Activated T-helper 2 cell treated with anti-CD3 and anti-CD28 coated beads, Interferon-gamma antibody, Interleukin-2, Interleukin-4, amounts not matched to agents 10 μg/mL and 5 μg/mL and 100 μg/mL, durations not matched to agents 14 hours and 24 hours and 36 hours (primary cell): Measurements from ENCODE around the gene CHAMP1. TPM values are rescaled to one million over a fixed set of nuclear protein-coding genes. Genes with fewer than 3 reads are reported as not detected.

ENCODE experiments used
- DNase-seq: peaks from one replicate; pipeline ENCODE4 v3.0.0; 2021; ENCODE audit warnings: low spot score
- H3K27ac Mint-ChIP-seq: one replicate; pipeline ENCODE4 v1.8.0; 2021; ENCODE audit warnings: mixed read lengths
- H3K27me3 Mint-ChIP-seq: one replicate; pipeline ENCODE4 v1.8.0; 2021; ENCODE audit warnings: low read depth, mixed read lengths
- H3K36me3 Mint-ChIP-seq: one replicate; pipeline ENCODE4 v1.8.0; 2021; ENCODE audit warnings: low read depth, mixed read lengths
- H3K4me1 Mint-ChIP-seq: one replicate; pipeline ENCODE4 v1.8.0; 2021; ENCODE audit warnings: low read depth, mixed read lengths
- H3K4me3 Mint-ChIP-seq: one replicate; pipeline ENCODE4 v1.8.0; 2021; ENCODE audit warnings: low read depth, mild to moderate bottlenecking, moderate library complexity, mixed read lengths
- H3K9me3 Mint-ChIP-seq: one replicate; pipeline ENCODE4 v1.8.0; 2021; ENCODE audit warnings: mixed read lengths
- intact Hi-C: fragments of 100-400 bp; cut with micrococcal nuclease; formaldehyde crosslinking; loops from one replicate; pipeline ENCODE4 v1.15.1; 2023
- total RNA-seq: library from RNA; stranded (reverse); gene quantifications from 2 replicates; pipeline ENCODE4 v1.2.3, GENCODE V29; 2022

Gene CHAMP1
- total RNA-seq, 1 donor from 2014 or later: 45.6 TPM

- no peak overlapping the region for H3K27ac Mint-ChIP-seq
- no peaks in the 10 kb centered on the region for H3K9me3 Mint-ChIP-seq
- H3K4me1 Mint-ChIP-seq: peaks cover 14% of the 10 kb centered on the region
- H3K27me3 Mint-ChIP-seq: no peaks in the 10 kb centered on the region
- intact Hi-C loops: no loop called here
- DNase-seq: no peak
- H3K4me3 Mint-ChIP-seq: no peak overlapping the region
- peaks cover 13% of the 10 kb centered on the region for H3K36me3 Mint-ChIP-seq
These were observed 4.4 kb upstream of the CHAMP1 start for GRCh38 chr13:114309806-114310410.

- no peak for DNase-seq
- H3K9me3 Mint-ChIP-seq: no peaks in the 10 kb centered on the region
- no peak overlapping the region for H3K4me3 Mint-ChIP-seq
- no peaks in the 10 kb centered on the region for H3K27me3 Mint-ChIP-seq
- intact Hi-C loops: no loop called here
- peaks cover 18% of the 10 kb centered on the region for H3K36me3 Mint-ChIP-seq
- no peak overlapping the region for H3K27ac Mint-ChIP-seq
- H3K4me1 Mint-ChIP-seq: peaks cover 21% of the 10 kb centered on the region
These were observed 3.3 kb upstream of the CHAMP1 start for GRCh38 chr13:114310956-114311355.

GRCh38 chr13:114311387-114311786 lies 2.9 kb upstream of the CHAMP1 start:
- no peaks in the 10 kb centered on the region for H3K27me3 Mint-ChIP-seq

GRCh38 chr13:114311908-114312307 lies 2.4 kb upstream of the CHAMP1 start:
- Mint-ChIP-seq H3K27me3 (no peaks in the 10 kb centered on the region), H3K36me3 (peaks cover 21% of the 10 kb centered on the region), H3K4me3 (no peak overlapping the region), H3K9me3 (no peaks in the 10 kb centered on the region), H3K27ac (no peak overlapping the region), H3K4me1 (peaks cover 22% of the 10 kb centered on the region)
- intact Hi-C loops: no loop called here
- DNase-seq: no peak

More at GRCh38 chr13:114311387-114311786, 2.9 kb upstream of the CHAMP1 start:
- DNase-seq: no peak
- no peaks in the 10 kb centered on the region for H3K9me3 Mint-ChIP-seq
- H3K4me3 Mint-ChIP-seq: no peak overlapping the region
- H3K27ac Mint-ChIP-seq: no peak overlapping the region
- intact Hi-C loops: no loop called here
- H3K36me3 Mint-ChIP-seq: peaks cover 18% of the 10 kb centered on the region
- peaks cover 21% of the 10 kb centered on the region for H3K4me1 Mint-ChIP-seq

GRCh38 chr13:114313061-114313860 lies 1.0 kb upstream of the CHAMP1 start:
- peaks cover 30% of the 10 kb centered on the region for H3K4me1 Mint-ChIP-seq
- H3K27ac Mint-ChIP-seq: peak overlapping the region; percentile 98
- H3K36me3 Mint-ChIP-seq: peaks cover 20% of the 10 kb centered on the region
- no peaks in the 10 kb centered on the region for H3K27me3 Mint-ChIP-seq
- H3K4me3 Mint-ChIP-seq: peak overlapping the region; percentile 91
- intact Hi-C loops: loop anchor here (1.0 kb wide), 1 partner anchor 78 kb away; no protein-coding TSS in a partner anchor
- DNase-seq: no peak
- H3K9me3 Mint-ChIP-seq: no peaks in the 10 kb centered on the region

- Mint-ChIP-seq H3K9me3 (no peaks in the 10 kb centered on the region), H3K4me3 (peak overlapping the region; percentile 85), H3K27me3 (no peaks in the 10 kb centered on the region), H3K36me3 (peaks cover 36% of the 10 kb centered on the region), H3K27ac (peak overlapping the region; percentile 54), H3K4me1 (peaks cover 47% of the 10 kb centered on the region)
- no peak for DNase-seq
- intact Hi-C loops: loop anchor here (1.0 kb wide), 1 partner anchor 24 kb away; no protein-coding TSS in a partner anchor
These were observed 927 bp downstream of the CHAMP1 start for GRCh38 chr13:114315074-114315785.

- H3K27me3 Mint-ChIP-seq: no peaks in the 10 kb centered on the region
- no peak overlapping the region for H3K4me3 Mint-ChIP-seq
- peaks cover 60% of the 10 kb centered on the region for H3K36me3 Mint-ChIP-seq
- H3K4me1 Mint-ChIP-seq: peaks cover 44% of the 10 kb centered on the region
- no peak for DNase-seq
- intact Hi-C loops: no loop called here
- no peaks in the 10 kb centered on the region for H3K9me3 Mint-ChIP-seq
- H3K27ac Mint-ChIP-seq: no peak overlapping the region
These were observed 4.3 kb downstream of the CHAMP1 start for GRCh38 chr13:114318624-114319023.

GRCh38 chr13:114319441-114319913 lies 5.2 kb downstream of the CHAMP1 start:
- peaks cover 65% of the 10 kb centered on the region for H3K36me3 Mint-ChIP-seq
- H3K4me3 Mint-ChIP-seq: no peak overlapping the region
- H3K27ac Mint-ChIP-seq: peak overlapping the region; percentile 29
- intact Hi-C loops: no loop called here
- peaks cover 47% of the 10 kb centered on the region for H3K4me1 Mint-ChIP-seq
- DNase-seq: no peak
- no peaks in the 10 kb centered on the region for H3K9me3 Mint-ChIP-seq
- H3K27me3 Mint-ChIP-seq: no peaks in the 10 kb centered on the region

- peaks cover 44% of the 10 kb centered on the region for H3K4me1 Mint-ChIP-seq
- H3K27me3 Mint-ChIP-seq: no peaks in the 10 kb centered on the region
- H3K9me3 Mint-ChIP-seq: no peaks in the 10 kb centered on the region
- intact Hi-C loops: no loop called here
- H3K4me3 Mint-ChIP-seq: no peak overlapping the region
- peak overlapping the region; percentile 40 for H3K27ac Mint-ChIP-seq
- no peak for DNase-seq
- H3K36me3 Mint-ChIP-seq: peaks cover 67% of the 10 kb centered on the region
These were observed 5.8 kb downstream of the CHAMP1 start for GRCh38 chr13:114320065-114320464.

GRCh38 chr13:114321256-114321655 lies 7.0 kb downstream of the CHAMP1 start:
- no peaks in the 10 kb centered on the region for H3K27me3 Mint-ChIP-seq
- no peak for DNase-seq
- intact Hi-C loops: no loop called here

GRCh38 chr13:114323349-114323748 lies 9.0 kb downstream of the CHAMP1 start:
- DNase-seq: no peak
- Mint-ChIP-seq H3K27ac (no peak overlapping the region), H3K36me3 (peaks cover 75% of the 10 kb centered on the region), H3K27me3 (no peaks in the 10 kb centered on the region), H3K9me3 (no peaks in the 10 kb centered on the region), H3K4me3 (no peak overlapping the region), H3K4me1 (peaks cover 37% of the 10 kb centered on the region)
- intact Hi-C loops: no loop called here

More at GRCh38 chr13:114321256-114321655, 7.0 kb downstream of the CHAMP1 start:
- peaks cover 74% of the 10 kb centered on the region for H3K36me3 Mint-ChIP-seq
- H3K4me1 Mint-ChIP-seq: peaks cover 46% of the 10 kb centered on the region
- H3K9me3 Mint-ChIP-seq: no peaks in the 10 kb centered on the region
- no peak overlapping the region for H3K4me3 Mint-ChIP-seq
- no peak overlapping the region for H3K27ac Mint-ChIP-seq

GRCh38 chr13:114324334-114324733 lies 10.0 kb downstream of the CHAMP1 start:
- Mint-ChIP-seq H3K4me3 (no peak overlapping the region), H3K27me3 (no peaks in the 10 kb centered on the region), H3K36me3 (peaks cover 74% of the 10 kb centered on the region), H3K4me1 (peaks cover 30% of the 10 kb centered on the region), H3K9me3 (no peaks in the 10 kb centered on the region), H3K27ac (peak overlapping the region; percentile 38)
- intact Hi-C loops: no loop called here
- no peak for DNase-seq
